Glomerular visceral epithelial cell (primary cell): ENCODE data around the gene UBTF.
A peak's percentile ranks its signal among the peaks of the same experiment; 100 is the strongest.

Experiments used
- DNase-seq: peaks from one replicate; pipeline ENCODE4 v3.0.0-alpha.2; 2016; ENCODE audit errors: extremely low spot score

Gene UBTF, protein sequence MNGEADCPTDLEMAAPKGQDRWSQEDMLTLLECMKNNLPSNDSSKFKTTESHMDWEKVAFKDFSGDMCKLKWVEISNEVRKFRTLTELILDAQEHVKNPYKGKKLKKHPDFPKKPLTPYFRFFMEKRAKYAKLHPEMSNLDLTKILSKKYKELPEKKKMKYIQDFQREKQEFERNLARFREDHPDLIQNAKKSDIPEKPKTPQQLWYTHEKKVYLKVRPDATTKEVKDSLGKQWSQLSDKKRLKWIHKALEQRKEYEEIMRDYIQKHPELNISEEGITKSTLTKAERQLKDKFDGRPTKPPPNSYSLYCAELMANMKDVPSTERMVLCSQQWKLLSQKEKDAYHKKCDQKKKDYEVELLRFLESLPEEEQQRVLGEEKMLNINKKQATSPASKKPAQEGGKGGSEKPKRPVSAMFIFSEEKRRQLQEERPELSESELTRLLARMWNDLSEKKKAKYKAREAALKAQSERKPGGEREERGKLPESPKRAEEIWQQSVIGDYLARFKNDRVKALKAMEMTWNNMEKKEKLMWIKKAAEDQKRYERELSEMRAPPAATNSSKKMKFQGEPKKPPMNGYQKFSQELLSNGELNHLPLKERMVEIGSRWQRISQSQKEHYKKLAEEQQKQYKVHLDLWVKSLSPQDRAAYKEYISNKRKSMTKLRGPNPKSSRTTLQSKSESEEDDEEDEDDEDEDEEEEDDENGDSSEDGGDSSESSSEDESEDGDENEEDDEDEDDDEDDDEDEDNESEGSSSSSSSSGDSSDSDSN

DNA sequence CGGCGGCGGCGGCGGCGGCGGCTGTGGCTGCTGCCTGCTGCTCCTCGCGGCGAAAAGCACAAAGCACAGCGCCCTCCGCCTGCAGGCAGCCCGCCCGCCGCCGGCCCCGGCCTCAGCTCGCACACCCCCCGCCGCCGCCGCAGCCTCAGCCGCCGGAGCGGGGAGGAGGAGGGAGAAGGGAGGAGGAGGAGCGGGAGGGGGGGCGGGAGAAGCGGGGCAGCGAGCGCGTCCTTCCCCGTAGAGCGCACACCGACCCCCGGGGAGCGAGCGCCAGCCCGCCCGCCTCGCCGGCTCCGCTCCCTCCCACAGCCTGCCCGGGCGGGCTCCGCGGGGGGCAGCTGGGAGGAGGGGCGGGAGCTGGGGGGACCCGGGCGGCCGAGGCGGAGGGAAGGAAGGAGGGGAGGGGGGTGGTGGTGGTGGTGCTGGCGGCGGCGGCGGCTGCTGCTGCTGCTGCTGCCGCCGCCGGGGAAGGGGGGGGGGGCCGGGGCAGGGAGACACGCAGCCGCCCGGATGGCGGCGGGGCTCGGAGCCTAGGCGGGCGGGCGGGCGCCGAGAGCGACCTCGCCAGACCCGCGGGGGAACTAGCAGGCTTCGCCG is at the start of gene UBTF:
Gene UBTF, minus strand, starts transcription at position 60 of the 597 bp plus-strand sequence. CDS start 1,446 bp downstream, outside the sequence.
- peak; percentile 85 for DNase-seq

GRCh38 chr17:44268709-44269534 is 49.4 kb upstream of the UBTF start:
- no peak for DNase-seq

DNA sequence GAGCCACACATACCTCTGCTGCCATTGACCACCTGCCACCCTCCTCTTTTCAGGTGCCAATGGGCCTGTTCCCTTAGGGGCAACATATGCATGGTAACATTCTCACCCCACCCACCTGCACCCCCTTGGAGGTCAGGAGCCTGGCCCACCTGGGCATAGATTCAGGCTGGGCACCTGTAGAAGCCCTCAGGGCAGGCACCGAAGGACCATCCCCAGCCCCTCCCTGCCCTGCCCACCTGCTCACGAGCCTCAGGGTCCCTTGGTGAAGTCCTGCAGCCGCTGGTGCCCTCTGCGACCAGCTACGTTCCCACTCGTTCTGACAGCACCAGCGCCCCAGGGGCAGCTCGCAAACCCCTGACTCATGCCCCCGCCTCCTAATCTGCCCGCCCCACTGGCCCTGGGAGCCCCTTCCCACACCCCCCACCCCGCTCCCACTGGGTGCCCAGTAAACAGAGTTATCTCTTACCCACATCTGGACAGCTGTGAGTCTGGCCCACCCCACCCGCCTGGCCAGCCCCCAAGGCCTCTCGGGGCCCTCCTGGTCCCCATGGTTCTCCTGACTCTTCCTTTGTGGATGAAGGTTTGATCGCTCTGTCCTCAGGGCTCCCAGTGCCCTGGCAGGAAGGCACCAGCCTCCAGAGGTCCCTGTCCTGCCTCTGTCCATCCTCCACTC is 48.5 kb upstream of the UBTF start, which contains the start of gene SLC4A1:
Gene SLC4A1, minus strand, starts transcription at position 318 of the 673 bp plus-strand sequence. CDS start 5,269 bp downstream, outside the sequence.
- DNase-seq, result no peak

DNA sequence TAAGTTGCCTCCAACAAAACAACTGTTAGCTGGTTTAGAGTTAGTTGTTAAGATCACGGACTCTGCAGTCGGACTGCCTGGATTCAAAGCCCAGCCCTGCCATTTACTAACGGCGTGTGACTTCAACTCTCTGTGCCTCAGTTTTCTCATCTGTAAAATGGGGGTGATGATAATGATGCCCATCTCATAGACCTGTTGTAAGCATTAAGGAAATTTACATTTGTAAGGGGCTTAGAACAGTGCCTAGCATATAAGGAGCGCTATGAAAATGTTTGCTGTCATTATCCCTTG is 47.6 kb upstream of the UBTF start:
- no peak for DNase-seq

GRCh38 chr17:44266402-44267164 is 47.1 kb upstream of the UBTF start:
- no peak for DNase-seq

GRCh38 chr17:44263345-44263902 is 43.9 kb upstream of the UBTF start:
- no peak for DNase-seq

DNA sequence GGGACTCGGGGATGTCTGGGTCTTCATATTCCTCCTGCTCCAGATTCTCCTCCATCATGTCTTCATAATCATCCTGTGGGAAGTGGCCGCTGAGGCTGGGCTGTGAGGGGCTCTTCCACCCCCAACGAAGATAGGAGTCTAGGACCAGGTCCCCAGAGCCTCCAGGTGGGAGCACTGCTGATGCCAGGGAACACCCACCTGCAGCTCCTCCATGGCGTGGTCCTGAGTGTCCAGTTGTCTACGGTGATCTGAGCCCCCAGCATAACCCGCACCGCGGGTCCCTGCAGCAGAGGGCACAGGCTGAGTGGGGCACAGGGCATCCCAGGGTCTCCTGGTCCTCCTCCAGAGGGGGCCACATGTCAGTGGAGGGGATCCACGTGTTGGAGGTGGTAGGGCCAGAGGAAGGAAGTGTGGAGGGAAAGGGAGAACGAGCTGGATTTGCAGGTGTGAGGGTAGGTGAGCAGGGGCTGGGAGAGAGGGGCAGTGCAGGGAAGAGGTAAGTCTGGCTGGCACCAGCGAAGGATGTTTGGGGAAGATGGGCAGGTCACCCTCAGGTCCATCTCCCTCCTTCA is 43.3 kb upstream of the UBTF start:
- no peak for DNase-seq

DNA sequence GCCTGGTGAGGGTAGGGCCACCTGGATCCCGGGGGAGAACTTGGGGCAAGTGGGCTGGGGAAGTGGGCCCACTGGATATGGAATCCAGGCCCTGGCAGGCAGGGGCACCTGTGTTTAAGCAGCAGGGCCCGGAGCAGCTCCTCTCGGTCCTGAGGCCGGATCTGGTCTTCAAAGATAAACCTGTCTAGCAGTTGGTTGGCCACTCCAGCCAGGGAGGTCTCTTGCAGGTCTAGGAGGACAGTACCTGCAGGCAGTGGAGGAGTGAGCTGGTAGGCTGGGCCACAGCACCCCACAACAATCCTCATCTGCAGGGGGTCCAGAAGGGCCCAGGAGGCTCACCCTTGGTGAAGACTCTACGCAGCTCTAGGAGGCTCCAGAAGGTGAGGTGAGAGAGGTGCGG is 40.8 kb upstream of the UBTF start:
- no peak for DNase-seq

- DNase-seq, result no peak
These were observed 39.4 kb upstream of the UBTF start for GRCh38 chr17:44258811-44259351.

DNA sequence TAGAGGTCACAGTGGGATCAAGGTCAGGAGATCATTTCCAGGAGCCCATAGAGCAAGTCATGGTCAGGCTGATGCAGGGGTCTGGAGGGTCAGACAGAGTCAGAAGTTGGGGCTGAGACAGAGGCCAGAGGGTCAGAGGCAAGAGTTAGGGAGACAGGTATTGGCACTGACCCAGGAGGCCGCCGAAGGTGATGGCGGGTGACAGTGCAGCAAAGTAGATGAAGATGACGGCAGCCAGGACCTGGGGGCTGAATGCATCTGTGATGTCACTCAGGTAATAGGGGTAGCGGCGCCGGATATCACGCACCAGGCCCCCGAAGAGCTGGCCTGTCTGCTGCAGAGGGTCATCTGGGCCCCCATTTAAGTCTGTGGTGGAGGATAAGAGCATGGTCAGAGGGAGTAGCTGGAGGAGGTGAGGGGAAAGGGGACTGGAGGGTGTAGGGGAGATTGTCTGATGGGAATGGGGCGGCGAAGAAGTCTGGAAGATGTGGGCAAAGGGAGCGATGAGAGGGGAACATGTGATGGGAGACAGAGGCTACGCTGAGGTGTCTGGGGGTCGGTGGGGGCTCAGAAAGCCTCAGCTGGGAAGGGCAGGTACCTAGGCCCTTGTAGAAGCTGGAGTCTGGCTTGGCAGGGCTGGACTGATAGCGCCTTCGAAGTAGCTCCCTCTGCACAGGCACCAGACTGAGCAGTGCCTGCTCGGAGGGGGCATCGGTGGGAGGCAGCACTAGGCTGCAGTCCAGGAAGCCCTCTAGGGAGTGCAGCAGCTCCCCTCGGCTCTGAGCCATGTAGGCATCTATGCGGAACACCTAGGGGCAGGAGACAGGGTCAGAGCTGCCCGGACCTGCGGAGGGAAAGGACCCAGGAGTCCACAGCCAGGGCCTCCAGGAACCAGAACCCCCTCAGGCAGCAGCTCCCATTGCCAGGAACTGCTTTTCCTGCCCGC is 38.6 kb upstream of the UBTF start:
- no peak for DNase-seq

DNA sequence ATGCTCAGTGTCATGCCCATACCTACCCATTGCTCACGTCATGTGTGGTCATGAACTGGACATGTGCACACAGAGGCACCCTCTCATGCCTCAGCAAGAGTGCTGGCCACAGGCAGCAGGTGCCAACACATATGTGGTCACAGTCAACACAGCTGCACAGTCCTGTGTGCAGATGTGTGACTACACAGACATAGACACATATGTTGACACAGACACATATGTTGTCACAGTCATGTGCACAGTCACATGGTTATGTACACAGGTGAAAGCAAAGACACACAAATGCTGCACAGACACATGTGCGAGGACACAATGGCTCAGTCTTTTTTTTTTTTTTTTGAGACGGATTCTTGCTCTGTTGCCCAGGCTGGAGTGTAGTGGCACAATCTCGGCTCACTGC is 37.2 kb upstream of the UBTF start:
- DNase-seq, result no peak

DNA sequence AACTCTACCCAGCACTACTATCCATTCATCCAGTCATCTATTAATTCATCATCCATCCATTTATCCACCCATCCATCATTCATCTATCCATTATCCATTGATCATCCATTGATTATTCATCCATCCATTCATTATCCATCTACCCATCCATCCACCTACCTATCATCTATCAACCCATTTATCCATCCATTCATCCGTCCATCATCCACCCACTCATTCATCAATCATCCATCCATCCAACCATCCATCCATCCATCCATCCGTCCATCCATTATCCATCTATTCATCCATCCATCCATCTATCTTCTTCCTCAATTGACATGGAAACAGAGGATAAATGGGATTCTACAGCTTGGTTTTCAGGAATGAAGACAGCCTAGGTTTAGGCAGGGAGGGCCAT is 36.4 kb upstream of the UBTF start:
- DNase-seq, result no peak

- no peak for DNase-seq
These were observed 35.1 kb upstream of the UBTF start for GRCh38 chr17:44254361-44255095.

DNA sequence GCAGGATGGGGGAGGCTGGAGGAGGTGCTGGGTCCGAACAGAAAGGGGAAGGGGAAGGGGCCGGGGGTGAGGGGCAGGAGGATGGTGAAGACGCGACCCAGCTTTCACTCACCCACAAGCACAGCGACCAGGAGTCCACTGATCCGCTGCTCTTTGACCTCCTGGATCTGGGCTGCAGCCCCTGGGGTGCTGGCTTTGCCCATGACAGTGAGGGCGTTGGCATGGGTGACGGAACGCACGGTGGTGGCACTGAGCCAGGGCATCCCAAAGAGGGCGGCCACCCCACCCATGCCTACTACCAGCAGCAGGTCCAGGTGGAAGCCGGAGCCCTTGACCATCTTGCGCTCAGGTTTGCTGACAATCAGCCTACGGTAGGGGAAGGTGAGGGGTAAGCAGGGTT is 33.5 kb upstream of the UBTF start:
- no peak for DNase-seq

DNA sequence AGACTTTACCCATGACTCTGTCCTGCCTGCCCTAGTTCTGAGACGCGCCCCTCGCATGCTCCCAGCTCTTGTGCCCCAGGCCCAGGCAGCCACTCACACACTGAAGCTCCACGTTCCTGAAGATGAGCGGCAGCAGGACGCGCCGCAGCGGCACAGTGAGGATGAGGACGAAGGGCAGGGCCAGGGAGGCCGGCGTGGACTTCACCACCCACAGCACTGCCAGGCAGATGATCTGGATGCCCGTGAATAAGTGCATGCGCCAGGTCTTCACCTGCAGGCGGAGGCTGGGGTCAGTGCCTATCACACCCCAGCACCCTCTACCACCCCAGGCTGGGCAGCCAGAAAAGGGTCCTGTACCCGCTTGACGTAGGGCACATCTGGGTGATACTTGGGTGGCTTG is 31.6 kb upstream of the UBTF start:
- no peak for DNase-seq

GRCh38 chr17:44249501-44250246 is 30.2 kb upstream of the UBTF start:
- DNase-seq, result no peak
